ENCODE results near the gene CEBPB.
"Not testable (repeated sequence)": the region's sequence is repeated elsewhere in the genome, so short reads cannot be mapped to it uniquely, and the experiment has no call there.

CEBPB gene

GRCh38 chr20:50169329-50169823 is 21.3 kb upstream of the CEBPB start:
- peak in 51 of 58 donors; percentile 11 to 83 (median 49) for DNase-seq

GRCh38 chr20:50170549-50171220 is 19.9 kb upstream of the CEBPB start:
- DNase-seq, result no peak

- peak in 34 of 58 donors; percentile 11 to 74 (median 31) for DNase-seq
Observed at GRCh38 chr20:50172347-50173013, 18.1 kb upstream of the CEBPB start.

- DNase-seq, result no peak
Observed at GRCh38 chr20:50174456-50174855, 16.2 kb upstream of the CEBPB start.

- DNase-seq, result peak in 1 of 58 donors; percentile 14
Observed at GRCh38 chr20:50175938-50176933, 14.4 kb upstream of the CEBPB start.

- DNase-seq, result not testable (repeated sequence)
Observed at GRCh38 chr20:50178672-50179071, 12.0 kb upstream of the CEBPB start.

- no peak for DNase-seq
Observed at GRCh38 chr20:50181344-50181743, 9.3 kb upstream of the CEBPB start.

- DNase-seq, result no peak
Observed at GRCh38 chr20:50182346-50182745, 8.3 kb upstream of the CEBPB start.

- DNase-seq, result no peak
Observed at GRCh38 chr20:50185426-50185825, 5.2 kb upstream of the CEBPB start.

GRCh38 chr20:50186151-50186885 is 4.3 kb upstream of the CEBPB start:
- peak in 57 of 58 donors; percentile 36 to 100 (median 79) for DNase-seq

- DNase-seq, result peak in 4 of 58 donors; percentile 20 to 43 (median 26)
Observed at GRCh38 chr20:50186987-50187402, 3.6 kb upstream of the CEBPB start.

- DNase-seq, result peak in 1 of 58 donors; percentile 31
Observed at GRCh38 chr20:50187403-50188051, 3.1 kb upstream of the CEBPB start.

- no peak for DNase-seq
Observed at GRCh38 chr20:50188287-50188688, 2.3 kb upstream of the CEBPB start.

GRCh38 chr20:50188879-50189680 is 1.6 kb upstream of the CEBPB start:
- no peak for DNase-seq

- peak in 2 of 58 donors; percentile 11 to 62 for DNase-seq
Observed at GRCh38 chr20:50189681-50190250, 864 bp upstream of the CEBPB start.

- peak in 29 of 58 donors; percentile 19 to 76 (median 51) for DNase-seq
Observed at GRCh38 chr20:50191065-50191543, 474 bp downstream of the CEBPB start.

- peak in 28 of 58 donors; percentile 13 to 64 (median 45) for DNase-seq
Observed at GRCh38 chr20:50191544-50192363, 1.1 kb downstream of the CEBPB start.

All from anterior cingulate cortex (tissue), 58 donors.